Ecto neural progenitor cell (in vitro differentiated cells): Measurements from ENCODE around the gene GALNT1.
"Not testable (repeated sequence)": the region's sequence is repeated elsewhere in the genome, so short reads cannot be mapped to it uniquely, and the experiment has no call there.

Experiments
- DNase-seq: peaks from one replicate; pipeline ENCODE4 v3.0.0-alpha.2; 2018; ENCODE audit warnings: low spot score

Gene GALNT1

GRCh38 chr18:35581546-35581897 lies at the start of gene GALNT1:
TSS of gene GALNT1 (plus strand) at chr18:35581740. CDS start at chr18:35654663, 72,923 bp downstream.
- DNase-seq, result no peak

- DNase-seq, result no peak
These were observed 47.6 kb upstream of the GALNT1 start for GRCh38 chr18:35533916-35534405.

DNA sequence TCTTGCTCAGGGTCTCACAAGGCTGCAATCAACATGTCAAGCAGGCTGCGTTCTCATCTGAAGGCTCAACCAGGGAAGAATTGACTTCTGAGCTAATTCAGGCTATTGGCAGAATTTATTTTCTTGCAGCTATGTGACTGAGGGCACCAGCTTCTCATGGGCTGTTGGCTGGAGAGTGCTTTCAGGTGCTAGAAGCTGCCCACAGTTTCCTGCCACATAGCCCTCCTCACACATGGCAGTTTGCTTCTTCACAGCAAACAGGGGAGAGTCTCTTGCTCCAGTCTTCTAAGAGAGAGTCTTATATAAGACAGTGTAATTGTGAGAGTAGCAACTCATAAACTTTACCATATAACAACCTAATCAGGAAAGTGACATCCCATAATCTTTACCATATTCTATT lies 46.2 kb upstream of the GALNT1 start:
- no peak for DNase-seq

DNA sequence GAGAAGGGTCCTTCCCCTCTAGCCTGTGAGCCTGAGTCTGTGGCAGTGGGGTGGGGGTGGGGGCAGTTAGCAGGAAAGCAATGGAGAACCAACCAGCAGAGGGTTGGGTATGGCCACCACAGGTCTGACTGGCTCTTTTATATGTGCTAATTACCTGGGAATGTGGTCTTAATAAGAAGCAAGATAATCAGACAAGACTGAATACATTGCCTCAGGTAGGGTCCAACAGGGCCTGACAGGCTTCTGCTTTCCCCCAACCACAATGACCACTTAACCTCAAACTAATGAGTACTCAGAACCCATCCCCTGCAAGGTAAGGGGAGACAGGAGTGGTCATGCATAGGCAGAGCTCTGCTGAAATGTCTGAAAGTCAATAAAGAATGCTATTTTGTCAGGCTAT lies 39.2 kb upstream of the GALNT1 start:
- DNase-seq, result no peak

DNA sequence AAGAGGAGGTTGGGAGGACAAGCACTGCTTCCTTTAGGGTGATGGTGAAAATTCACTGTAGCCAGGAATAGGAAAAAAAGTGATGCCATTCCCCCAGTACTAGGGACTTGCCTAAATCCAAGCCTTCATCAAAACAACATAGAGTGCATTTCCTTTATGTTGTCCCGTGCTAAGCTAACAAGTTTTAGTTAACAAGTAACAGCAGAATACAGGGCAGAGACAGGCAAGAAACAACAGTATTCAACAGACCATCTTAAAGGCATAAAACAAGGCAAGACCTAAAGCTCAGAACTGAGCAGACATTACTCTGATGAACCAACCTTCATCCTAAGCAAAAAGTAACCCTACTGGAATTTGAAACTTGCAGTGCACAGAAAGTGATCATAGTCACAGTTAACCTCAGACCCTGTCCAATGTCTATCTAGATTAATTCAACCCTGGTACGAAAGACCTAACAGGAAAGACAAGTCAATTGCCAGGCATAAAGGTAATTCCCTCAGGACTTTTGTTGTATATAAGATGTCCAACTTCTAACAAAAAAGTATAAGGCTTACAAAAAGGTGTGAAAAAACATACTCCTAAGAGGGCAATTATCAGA lies 34.4 kb upstream of the GALNT1 start:
- DNase-seq, result no peak

DNA sequence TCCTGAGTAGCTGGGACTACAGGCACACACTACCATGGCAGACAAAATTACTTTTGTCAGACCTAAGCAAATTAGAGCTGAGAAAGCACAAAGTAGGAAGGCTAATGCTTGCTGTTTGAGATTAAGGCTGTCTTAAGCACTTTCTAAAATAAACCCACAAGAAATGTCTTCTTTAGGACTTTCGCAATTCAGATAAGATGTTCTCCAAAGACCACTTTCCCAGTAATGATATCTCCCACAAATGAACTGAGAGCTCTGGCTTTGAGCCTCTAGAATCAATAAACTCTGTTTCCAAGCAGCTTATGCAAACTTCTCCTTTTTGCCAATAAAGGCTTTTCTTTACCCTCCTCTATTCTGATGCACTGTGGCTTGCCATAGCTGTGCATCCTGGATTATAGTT lies 32.0 kb upstream of the GALNT1 start:
- no peak for DNase-seq

GRCh38 chr18:35553300-35553699 lies 28.2 kb upstream of the GALNT1 start:
- no peak for DNase-seq

GRCh38 chr18:35555538-35555937 lies 26.0 kb upstream of the GALNT1 start:
- DNase-seq, result not testable (repeated sequence)

DNA sequence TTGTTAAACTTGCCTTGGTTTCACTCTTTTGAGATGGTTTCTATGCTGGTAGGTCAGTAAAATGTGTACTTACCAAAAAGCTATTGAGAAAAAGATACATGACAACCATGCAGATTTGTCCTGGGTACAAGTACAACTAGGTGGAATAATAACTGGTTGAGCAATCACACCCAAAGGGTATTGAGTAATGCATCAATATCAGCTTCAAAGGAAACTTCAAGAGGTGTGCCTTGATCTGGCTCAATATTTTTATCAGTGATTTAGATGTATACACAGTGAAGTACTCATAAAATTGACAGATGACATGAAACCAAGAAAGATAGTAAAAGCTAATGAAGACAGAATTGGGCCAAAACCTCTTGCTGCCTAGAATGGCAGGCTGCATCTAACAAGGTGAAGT lies 21.7 kb upstream of the GALNT1 start:
- no peak for DNase-seq

DNA sequence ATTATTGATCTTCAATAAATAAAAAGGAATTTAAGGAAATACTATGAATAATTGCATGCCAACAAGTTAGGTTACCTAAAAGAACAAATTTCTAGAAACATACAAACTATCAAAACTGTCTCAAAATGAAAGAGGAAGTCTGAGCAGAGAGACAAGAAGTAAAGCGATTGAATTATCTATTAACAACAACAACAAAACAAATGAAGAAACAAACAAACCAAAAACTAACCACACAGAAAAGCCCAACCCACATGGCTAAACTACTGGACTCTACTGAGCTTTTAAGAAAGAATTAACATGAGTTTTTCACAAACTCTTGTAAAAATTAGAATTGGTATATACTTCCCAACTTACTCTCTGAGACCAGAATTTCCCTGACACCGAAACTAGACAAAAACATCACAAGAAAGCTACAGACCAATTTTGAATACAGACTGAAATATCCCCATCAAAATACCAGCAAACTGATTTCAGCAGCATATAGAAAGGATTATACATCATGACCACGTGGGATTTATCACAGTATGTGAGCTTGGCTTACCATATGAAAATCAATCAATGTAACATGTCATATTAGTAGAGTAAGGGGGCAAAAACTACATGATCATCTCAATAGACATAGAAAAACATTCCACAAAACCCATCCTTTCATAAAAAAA lies 16.6 kb upstream of the GALNT1 start:
- no peak for DNase-seq

DNA sequence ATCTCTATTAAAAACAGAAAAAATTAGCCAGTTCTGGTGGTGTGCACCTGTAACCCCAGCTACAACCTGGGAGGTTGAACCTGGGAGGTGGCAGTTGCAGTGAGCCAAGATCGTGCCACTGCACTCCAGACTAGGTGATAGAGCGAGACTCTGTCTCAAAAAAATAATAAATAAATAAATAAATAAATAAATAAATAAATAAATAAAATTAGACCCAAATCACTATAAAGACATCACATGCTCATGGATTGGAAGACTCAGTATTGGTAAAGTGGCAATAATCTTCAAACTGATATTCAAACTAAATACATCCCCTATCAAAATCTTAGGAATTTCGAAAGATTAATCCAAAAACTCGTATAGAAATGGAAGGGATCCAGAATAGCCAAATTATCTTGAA lies 15.5 kb upstream of the GALNT1 start:
- DNase-seq, result no peak

DNA sequence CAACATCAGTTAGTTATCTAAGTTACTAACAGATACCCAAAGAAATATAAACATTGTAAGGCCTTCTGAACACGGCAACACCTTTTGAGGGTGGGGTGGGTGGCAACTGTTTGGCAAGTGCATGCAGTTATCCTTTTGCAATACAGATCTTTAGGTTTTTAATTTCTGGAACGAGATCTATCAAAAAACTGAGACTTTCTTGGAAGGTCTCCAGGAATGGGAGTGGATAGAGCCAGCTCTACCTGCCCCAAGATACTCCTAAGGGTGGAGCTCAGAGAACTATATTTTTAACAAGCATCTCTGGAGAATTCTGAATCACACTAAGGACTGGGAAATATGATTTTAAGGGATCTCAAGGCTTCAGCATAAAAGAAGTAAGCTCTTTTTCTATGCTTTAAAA lies 11.4 kb upstream of the GALNT1 start:
- DNase-seq, result no peak

DNA sequence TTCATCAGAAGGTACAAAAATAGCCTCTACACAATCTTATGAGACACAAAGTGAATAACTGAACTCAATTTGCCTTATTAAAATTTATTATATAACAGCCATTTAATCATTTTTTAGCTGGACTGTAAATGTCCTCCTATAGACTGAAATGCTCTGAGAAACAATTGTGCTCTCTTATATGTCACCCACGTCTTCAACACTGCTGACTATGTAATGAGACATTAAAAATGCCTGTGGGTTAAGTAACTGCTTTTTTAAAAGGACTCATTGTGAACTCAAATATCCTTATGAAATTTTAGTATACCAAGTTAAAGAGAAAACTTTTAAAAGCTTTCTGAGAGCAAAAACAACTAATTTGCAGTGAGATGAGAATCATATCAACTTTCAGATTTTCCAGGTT lies 10.4 kb upstream of the GALNT1 start:
- no peak for DNase-seq

DNA sequence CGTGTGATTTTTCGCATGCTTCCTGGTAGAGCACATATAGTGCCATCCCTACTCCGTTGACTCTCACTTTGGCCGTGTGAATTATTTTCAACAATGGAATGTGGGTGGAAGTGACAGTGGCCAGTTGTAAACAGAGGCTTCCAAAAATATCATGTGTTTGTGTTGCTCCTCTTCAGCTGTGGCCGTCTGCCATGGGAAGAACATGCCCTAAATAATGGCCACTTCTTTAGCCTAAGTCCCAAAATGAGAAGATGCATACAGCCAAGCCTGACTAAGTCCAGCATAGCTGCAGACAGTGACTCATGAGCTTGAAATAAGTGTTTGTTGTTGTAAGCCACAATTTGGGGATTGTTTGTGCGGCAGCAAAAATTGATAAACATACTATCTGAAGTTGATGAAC lies 8.9 kb upstream of the GALNT1 start:
- DNase-seq, result no peak

DNA sequence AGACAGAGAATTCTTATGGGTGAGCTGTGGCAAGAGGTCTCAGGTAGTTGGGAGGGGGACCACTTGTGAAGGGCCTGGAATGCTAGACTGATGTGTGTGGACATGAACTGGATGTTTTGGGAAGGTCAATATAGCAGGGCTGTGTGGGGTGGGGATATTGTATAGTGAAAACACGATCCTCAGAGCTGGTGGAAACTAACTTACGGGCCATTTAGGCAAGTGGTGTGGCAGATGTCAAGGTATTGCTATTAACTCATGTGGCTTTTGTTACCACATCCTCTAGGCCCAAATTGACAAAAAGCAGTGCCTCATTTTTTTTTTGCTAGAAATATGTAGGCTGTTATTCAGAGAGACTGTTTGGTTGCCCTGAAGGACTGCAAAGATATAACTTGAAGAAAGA lies 8.0 kb upstream of the GALNT1 start:
- no peak for DNase-seq

DNA sequence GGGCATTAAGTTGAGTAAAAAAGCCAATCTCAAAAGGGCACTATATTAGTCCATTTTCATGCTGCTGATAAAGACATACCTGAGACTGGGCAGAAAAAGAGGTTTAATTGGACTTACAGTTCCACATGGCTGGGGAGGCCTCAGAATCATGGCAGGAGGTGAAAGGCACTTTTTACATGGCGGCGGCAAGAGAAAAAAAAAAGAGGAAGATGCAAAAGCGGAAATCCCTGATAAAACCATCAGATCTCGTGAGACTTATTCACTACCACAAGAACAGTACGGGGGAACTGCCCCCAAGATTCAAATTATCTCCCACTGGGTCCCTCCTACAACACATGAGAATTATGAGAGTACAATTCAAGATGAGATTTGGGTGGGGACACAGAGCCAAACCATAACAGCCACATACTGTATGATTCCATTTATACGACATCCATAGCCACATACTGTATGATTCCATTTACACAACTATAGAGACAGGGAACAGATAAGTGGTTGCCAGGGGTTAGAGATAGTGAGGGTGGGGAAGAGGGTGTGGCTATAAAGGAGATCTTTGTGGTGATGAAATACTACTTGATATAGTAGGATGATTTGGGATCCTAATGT lies 5.2 kb upstream of the GALNT1 start:
- DNase-seq, result not testable (repeated sequence)

GRCh38 chr18:35577045-35577848 lies 4.3 kb upstream of the GALNT1 start:
- DNase-seq, result no peak

GRCh38 chr18:35578481-35578880 lies 3.1 kb upstream of the GALNT1 start:
- no peak for DNase-seq

DNA sequence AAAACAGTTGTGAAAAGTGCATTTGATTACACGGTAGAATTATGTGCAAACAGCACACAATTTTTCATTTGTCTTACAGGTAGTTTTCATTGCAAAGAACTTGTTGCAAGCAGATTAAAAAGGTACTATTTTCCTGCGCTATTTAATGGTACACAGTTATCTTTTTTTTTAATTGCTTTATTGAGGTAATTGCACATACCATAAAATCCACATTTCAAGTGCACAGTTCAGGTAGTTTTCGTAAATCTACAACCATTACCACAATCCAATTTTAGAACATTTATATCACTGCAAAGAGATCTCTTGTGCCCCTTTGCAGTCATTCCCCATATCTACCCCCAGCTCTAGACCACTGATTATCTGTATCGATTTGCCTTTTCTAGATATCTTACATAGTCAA lies 2.6 kb upstream of the GALNT1 start:
- no peak for DNase-seq

- DNase-seq, result peak; percentile 78
These were observed 620 bp upstream of the GALNT1 start for GRCh38 chr18:35580701-35581539.

GRCh38 chr18:35581898-35582641 lies 530 bp downstream of the GALNT1 start:
- DNase-seq, result peak; percentile 54
